Spleen (tissue), 11 donors: ENCODE results near the gene RAPGEF6. TPM values are rescaled to one million over a fixed set of nuclear protein-coding genes. Genes with fewer than 3 reads are reported as not detected.

ENCODE experiments used
- DNase-seq: peaks from one replicate; pipeline ENCODE4 v3.0.0-alpha.2; 2020
- H3K27ac ChIP-seq, 8 donors: fragments of 200-600 bp; sonication (generic) in 7 of 8; 1 replicate in 4 of 8; 2 replicates in 4 of 8; pipeline versions ENCODE4 v1.5.0 to v1.8.0; 2016 to 2021; ENCODE audit warnings: inconsistent platforms in 4 of 8, mild to moderate bottlenecking in 4 of 8, moderate library complexity in 1 of 8
- H3K27me3 ChIP-seq, 7 donors: fragments of 200-600 bp; sonication (generic) in 6 of 7; replicated peaks in 1 of 7; 1 replicate in 4 of 7; 2 replicates in 3 of 7; pipeline versions ENCODE4 v1.5.0 to v1.8.0; 2016 to 2021; ENCODE audit warnings: inconsistent platforms in 3 of 7, mild to moderate bottlenecking in 1 of 7
- H3K36me3 ChIP-seq, 6 donors: fragments of 200-600 bp; sonication (generic) in 5 of 6; 1 replicate in 4 of 6; 2 replicates in 2 of 6; pipeline versions ENCODE4 v1.5.0 to v1.8.0; 2016 to 2021; ENCODE audit warnings: inconsistent platforms in 2 of 6
- H3K4me1 ChIP-seq, 6 donors: fragments of 200-600 bp; sonication (generic) in 5 of 6; 1 replicate in 3 of 6; 2 replicates in 3 of 6; pipeline versions ENCODE4 v1.5.0 to v1.8.0; 2016 to 2021; ENCODE audit warnings: inconsistent platforms in 3 of 6
- H3K4me3 ChIP-seq, 8 donors: fragments of 200-600 bp; sonication (generic) in 7 of 8; 1 replicate in 4 of 8; 2 replicates in 4 of 8; pipeline versions ENCODE4 v1.5.0 to v1.8.0; 2016 to 2021; ENCODE audit warnings: inconsistent platforms in 4 of 8, mild to moderate bottlenecking in 4 of 8, moderate library complexity in 2 of 8
- H3K9me3 ChIP-seq, 8 donors: fragments of 200-600 bp; sonication (generic) in 7 of 8; 1 replicate in 4 of 8; 2 replicates in 4 of 8; pipeline versions ENCODE4 v1.5.0 to v1.8.0; 2016 to 2021; ENCODE audit warnings: inconsistent platforms in 4 of 8
- POLR2A ChIP-seq, 3 donors: fragments of 450-650 bp; IDR thresholded peaks; one replicate each; pipeline ENCODE4 v1.5.1; 2017; ENCODE audit warnings: antibody characterized with exemption in 3 of 3, mild to moderate bottlenecking in 1 of 3
- POLR2AphosphoS5 ChIP-seq, 3 donors: sonication (generic); formaldehyde crosslinking; IDR thresholded peaks; one replicate each; pipeline ENCODE4 v1.5.1; 2017; ENCODE audit warnings: antibody characterized with exemption in 3 of 3
- WGBS, 5 donors: extraction: QIAGEN DNeasy Blood & Tissue Kit in 3 of 5; methylation state at CpG; one replicate each; pipeline versions ENCODE4 v1.1.5 to v1.1.7; 2013 to 2018; 5-methylcytosine and 5-hydroxymethylcytosine counted together
- intact Hi-C: fragments of 100-400 bp; cut with DNase I; formaldehyde crosslinking; loops from one replicate; pipeline ENCODE4 v1.15.0; 2023; ENCODE audit warnings: low total_unique reads
- polyA plus RNA-seq, 3 donors: library from polyadenylated mRNA; stranded (reverse); fragments of 200-250 nt; gene quantifications; one replicate each; pipeline ENCODE4 v1.2.1, GENCODE V29; 2013
- total RNA-seq, 7 donors: library from RNA; depleted of rRNA in 3 of 7; stranded (reverse); fragments of >200 nt in 3 of 7; fragmentation: NEBNext Ultra II Directional in 4 of 7; extraction: Animal tissue kit (Norgen Biotek cat#: 25700) in 4 of 7; gene quantifications; one replicate each; pipeline versions ENCODE4 v1.1.0 to v1.2.1, GENCODE V29; 2016 to 2021
- TF ChIP-seq, protein P1 (sequence below), 11 experiments: fragments of 200-600 bp in 7 of 11; fragments of 450-650 bp in 4 of 11; sonication (generic) in 4 of 11; IDR thresholded peaks in 8 of 11; conservative IDR thresholded peaks in 3 of 11; 1 replicate in 7 of 11; 2 replicates in 4 of 11; pipeline versions ENCODE4 v1.4.0 to v1.8.0; 2016 to 2021; ENCODE audit warnings: antibody characterized with exemption in 11 of 11, inconsistent platforms in 4 of 11, mild to moderate bottlenecking in 1 of 11
- donor health status: healthy with polysubstance abuse.
- donor health status: DM: no; HTN: no; CAD: no; lungs with moderate emphysema.
- donor health status: DM: no; HTN: no; CAD: no.
- donor health status: Bipolar disorder and iron deficiency.
- donor health status: healthy.
- donor health status: DM: no; HTN: no; CAD: no.
- donor health status: DM: yes; HTN: yes; CAD: no.

RAPGEF6 gene
- total and polyA plus RNA-seq, 10 donors: 3.8 to 56.4 (median 43.2) TPM

DNA sequence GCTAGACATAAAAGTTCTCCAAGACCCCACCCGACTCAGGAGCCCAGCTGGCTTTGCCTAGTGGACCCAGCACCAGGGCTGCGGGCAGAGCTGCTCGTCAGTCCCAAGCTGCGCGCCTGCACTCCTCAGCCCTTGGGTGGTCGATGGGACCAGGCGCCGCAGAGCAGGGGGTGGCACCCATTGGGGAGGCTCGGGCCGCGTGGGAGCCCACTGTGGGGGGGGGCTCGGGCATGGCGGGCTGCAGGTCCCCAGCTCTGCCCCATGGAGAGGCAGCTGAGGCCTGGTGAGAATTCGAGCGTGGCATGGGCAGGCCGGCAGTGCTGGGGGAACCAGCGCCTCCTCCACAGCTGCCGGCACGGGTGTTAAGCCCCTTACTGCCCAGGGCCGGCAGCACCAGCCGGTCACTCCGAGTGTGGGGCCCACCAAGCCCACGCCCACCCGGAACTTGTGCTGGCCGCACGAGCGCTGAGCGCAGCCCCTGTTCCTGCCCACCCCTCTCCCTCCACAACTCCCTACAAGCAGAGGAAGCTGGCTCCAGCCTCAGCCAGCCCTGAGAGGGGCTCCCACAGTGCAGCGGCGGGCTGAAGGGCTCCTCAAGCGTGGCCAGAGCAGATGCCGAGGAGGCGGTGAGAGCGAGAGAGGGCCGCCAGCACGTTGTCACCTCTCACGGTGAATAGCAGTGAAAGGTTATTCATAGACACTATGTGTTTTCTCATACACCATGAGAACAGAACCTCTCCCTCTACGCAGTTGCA is 54.9 kb downstream of the RAPGEF6 start:
- Histone ChIP-seq H3K4me3 (no peak overlapping the region), H3K27me3 (no peaks in the 10 kb centered on the region), H3K27ac (peak overlapping the region in 1 of 8 donors; percentile 66), H3K4me1 (peaks cover 0 to 35% (median 0%) of the 10 kb centered on the region in 6 donors), H3K36me3 (peaks cover 0 to 22% (median 0%) of the 10 kb centered on the region in 6 donors), H3K9me3 (no peaks in the 10 kb centered on the region)
- DNase-seq: no peak
- TF ChIP-seq POLR2AphosphoS5 (IDR thresholded peaks at IDR 0.05): peak in 1 of 3 donors; percentile 39
- TF ChIP-seq, protein P1, sequence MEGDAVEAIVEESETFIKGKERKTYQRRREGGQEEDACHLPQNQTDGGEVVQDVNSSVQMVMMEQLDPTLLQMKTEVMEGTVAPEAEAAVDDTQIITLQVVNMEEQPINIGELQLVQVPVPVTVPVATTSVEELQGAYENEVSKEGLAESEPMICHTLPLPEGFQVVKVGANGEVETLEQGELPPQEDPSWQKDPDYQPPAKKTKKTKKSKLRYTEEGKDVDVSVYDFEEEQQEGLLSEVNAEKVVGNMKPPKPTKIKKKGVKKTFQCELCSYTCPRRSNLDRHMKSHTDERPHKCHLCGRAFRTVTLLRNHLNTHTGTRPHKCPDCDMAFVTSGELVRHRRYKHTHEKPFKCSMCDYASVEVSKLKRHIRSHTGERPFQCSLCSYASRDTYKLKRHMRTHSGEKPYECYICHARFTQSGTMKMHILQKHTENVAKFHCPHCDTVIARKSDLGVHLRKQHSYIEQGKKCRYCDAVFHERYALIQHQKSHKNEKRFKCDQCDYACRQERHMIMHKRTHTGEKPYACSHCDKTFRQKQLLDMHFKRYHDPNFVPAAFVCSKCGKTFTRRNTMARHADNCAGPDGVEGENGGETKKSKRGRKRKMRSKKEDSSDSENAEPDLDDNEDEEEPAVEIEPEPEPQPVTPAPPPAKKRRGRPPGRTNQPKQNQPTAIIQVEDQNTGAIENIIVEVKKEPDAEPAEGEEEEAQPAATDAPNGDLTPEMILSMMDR (IDR thresholded peaks at IDR 0.05 in 8 of 11, conservative IDR thresholded peaks at IDR 0.05 in 3 of 11): no peak
- intact Hi-C loops: no loop called here
- WGBS, 5 donors: 96 to 99% (median 98%) methylated on average over 29 to 38 of the region's 38 CpGs

DNA sequence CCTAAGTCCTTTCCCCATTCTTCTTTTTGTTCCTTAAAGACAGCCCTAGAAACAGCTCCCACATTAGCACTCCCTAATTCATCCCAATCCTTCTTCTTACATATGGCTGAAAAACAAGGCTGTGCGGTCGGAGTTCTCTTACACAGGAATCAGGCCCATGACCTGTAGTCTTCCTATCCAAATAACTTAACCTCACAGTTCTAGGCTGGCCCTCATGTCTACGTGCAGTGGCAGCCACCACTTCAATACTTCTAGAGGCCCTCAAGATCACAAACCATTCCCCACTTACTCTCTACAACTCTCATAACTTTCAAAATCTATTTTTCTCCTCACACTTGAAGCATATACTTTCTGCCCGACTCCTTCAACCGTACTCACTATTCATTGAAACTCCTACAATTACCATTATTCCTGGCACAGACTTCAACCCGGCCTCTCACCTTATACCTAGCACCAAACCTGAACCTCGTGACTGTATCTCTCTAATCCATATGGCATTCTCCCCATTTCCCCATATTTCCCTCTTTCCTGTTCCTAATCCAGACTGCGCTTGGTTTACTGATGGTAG is 59.3 kb downstream of the RAPGEF6 start:
- TF ChIP-seq POLR2AphosphoS5 (IDR thresholded peaks at IDR 0.05) (no peak), POLR2A (IDR thresholded peaks at IDR 0.05) (no peak)
- TF ChIP-seq, protein P1 (IDR thresholded peaks at IDR 0.05 in 8 of 11, conservative IDR thresholded peaks at IDR 0.05 in 3 of 11): no peak
- DNase-seq: no peak
- Histone ChIP-seq H3K9me3 (peaks cover 0 to 3% (median 0%) of the 10 kb centered on the region in 8 donors), H3K36me3 (peaks cover 0 to 26% (median 0%) of the 10 kb centered on the region in 6 donors), H3K4me3 (no peak overlapping the region), H3K27me3 (no peaks in the 10 kb centered on the region), H3K4me1 (peaks cover 0 to 4% (median 0%) of the 10 kb centered on the region in 6 donors), H3K27ac (no peak overlapping the region)
- WGBS, 5 donors: 96 to 99% (median 98%) methylated on average over 8 of the region's 8 CpGs
- intact Hi-C loops: no loop called here

DNA sequence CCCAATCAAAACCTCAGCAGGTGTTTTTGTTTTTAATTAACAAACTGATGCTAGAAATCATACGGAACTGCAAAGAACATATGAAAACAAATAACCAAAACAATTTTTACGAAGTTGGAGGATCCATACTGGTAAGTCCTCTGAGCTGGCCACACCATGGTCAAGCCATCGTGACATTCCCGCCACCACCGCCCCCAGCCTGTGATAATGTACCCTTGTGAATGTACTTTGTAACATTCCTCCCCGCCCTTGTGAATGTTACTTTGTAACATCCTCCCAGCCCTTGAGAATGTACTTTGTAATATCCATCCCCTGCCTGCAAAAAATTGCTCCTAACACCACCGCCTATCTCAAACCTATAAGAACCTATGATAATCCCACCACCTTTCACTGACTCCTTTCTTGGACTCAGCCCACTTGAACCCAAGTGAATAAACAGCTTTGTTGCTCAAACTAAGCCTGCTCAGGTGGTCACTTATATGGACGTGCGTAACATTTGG is 63.3 kb downstream of the RAPGEF6 start:
- 96 to 99% (median 97%) methylated on average over 9 of the region's 9 CpGs for WGBS, 5 donors
- Histone ChIP-seq H3K36me3 (peaks cover 0 to 11% (median 0%) of the 10 kb centered on the region in 6 donors), H3K4me3 (no peak overlapping the region), H3K4me1 (no peaks in the 10 kb centered on the region), H3K9me3 (peaks cover 0 to 3% (median 0%) of the 10 kb centered on the region in 8 donors), H3K27me3 (no peaks in the 10 kb centered on the region), H3K27ac (no peak overlapping the region)
- intact Hi-C loops: no loop called here
- TF ChIP-seq, protein P1 (IDR thresholded peaks at IDR 0.05 in 8 of 11, conservative IDR thresholded peaks at IDR 0.05 in 3 of 11): no peak
- TF ChIP-seq POLR2A (IDR thresholded peaks at IDR 0.05) (no peak), POLR2AphosphoS5 (IDR thresholded peaks at IDR 0.05) (no peak)
- DNase-seq: no peak

DNA sequence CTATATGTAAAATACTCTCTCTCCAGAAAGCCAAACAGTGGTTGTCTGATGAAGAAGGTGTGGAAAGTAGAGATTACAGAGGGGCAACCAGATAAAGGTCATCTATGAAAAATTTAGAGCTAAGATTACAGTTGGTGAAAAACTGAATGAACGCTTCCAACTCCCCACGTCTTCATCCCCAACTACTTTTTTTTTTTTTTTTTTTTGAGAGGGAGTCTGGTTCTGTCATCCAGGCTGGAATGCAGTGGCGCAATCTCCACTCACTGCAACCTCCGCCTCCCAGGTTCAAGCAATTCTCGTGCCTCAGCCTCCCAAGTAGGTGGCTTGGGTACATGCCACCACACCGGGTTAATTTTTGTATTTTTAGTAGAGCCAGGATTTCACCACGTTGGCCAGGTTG is 64.3 kb downstream of the RAPGEF6 start:
- WGBS, 5 donors: 94 to 97% (median 95%) methylated on average over 7 of the region's 7 CpGs
- Histone ChIP-seq H3K36me3 (peaks cover 0 to 11% (median 0%) of the 10 kb centered on the region in 6 donors), H3K4me3 (no peak overlapping the region), H3K27ac (no peak overlapping the region), H3K27me3 (no peaks in the 10 kb centered on the region), H3K9me3 (peaks cover 0 to 3% (median 0%) of the 10 kb centered on the region in 8 donors), H3K4me1 (no peaks in the 10 kb centered on the region)
- DNase-seq: no peak
- intact Hi-C loops: no loop called here
- TF ChIP-seq POLR2AphosphoS5 (IDR thresholded peaks at IDR 0.05) (no peak), POLR2A (IDR thresholded peaks at IDR 0.05) (no peak)
- TF ChIP-seq, protein P1 (IDR thresholded peaks at IDR 0.05 in 8 of 11, conservative IDR thresholded peaks at IDR 0.05 in 3 of 11): no peak
